Measurements from ENCODE around the gene TBXAS1. TPM values are rescaled to one million over a fixed set of nuclear protein-coding genes. Genes with fewer than 3 reads are reported as not detected.
"Not testable (repeated sequence)": the region's sequence is repeated elsewhere in the genome, so short reads cannot be mapped to it uniquely, and the experiment has no call there.

TBXAS1 gene
- polyA plus RNA-seq, 12 donors: 2.5 to 5.8 (median 3.9) TPM; not detected in 2

- no peak for DNase-seq
These were observed 3.3 kb upstream of the TBXAS1 start for GRCh38 chr7:139825666-139826290.

GRCh38 chr7:139827042-139827441 is 2.0 kb upstream of the TBXAS1 start:
- DNase-seq: no peak

GRCh38 chr7:139828446-139828845 is 618 bp upstream of the TBXAS1 start:
- no peak for DNase-seq

GRCh38 chr7:139829775-139830117 is 682 bp downstream of the TBXAS1 start:
- no peak for DNase-seq

GRCh38 chr7:139830292-139830691 is 1.2 kb downstream of the TBXAS1 start:
- DNase-seq: no peak

GRCh38 chr7:139830782-139831501 is 1.9 kb downstream of the TBXAS1 start:
- DNase-seq: no peak

GRCh38 chr7:139835848-139836247 is 6.8 kb downstream of the TBXAS1 start:
- not testable (repeated sequence) for DNase-seq

GRCh38 chr7:139837291-139837690 is 8.2 kb downstream of the TBXAS1 start:
- not testable (repeated sequence) for DNase-seq

- DNase-seq: no peak
These were observed 9.2 kb downstream of the TBXAS1 start for GRCh38 chr7:139838276-139838675.

- no peak for DNase-seq
These were observed 9.8 kb downstream of the TBXAS1 start for GRCh38 chr7:139838876-139839275.

GRCh38 chr7:139840776-139841175 is 11.7 kb downstream of the TBXAS1 start:
- no peak for DNase-seq

- DNase-seq: no peak
These were observed 13.5 kb downstream of the TBXAS1 start for GRCh38 chr7:139842401-139843210.

- DNase-seq: not testable (repeated sequence)
These were observed 14.1 kb downstream of the TBXAS1 start for GRCh38 chr7:139843211-139843537.

GRCh38 chr7:139844779-139845442 is 15.8 kb downstream of the TBXAS1 start:
- DNase-seq: no peak

- no peak for DNase-seq
These were observed 16.4 kb downstream of the TBXAS1 start for GRCh38 chr7:139845443-139845805.

GRCh38 chr7:139846297-139846696 is 17.2 kb downstream of the TBXAS1 start:
- DNase-seq: no peak

- no peak for DNase-seq
These were observed 19.2 kb downstream of the TBXAS1 start for GRCh38 chr7:139848274-139848673.

GRCh38 chr7:139850906-139851305 is 21.8 kb downstream of the TBXAS1 start:
- DNase-seq: no peak

GRCh38 chr7:139851770-139852481 is 22.9 kb downstream of the TBXAS1 start:
- DNase-seq: no peak

GRCh38 chr7:139852482-139852845 is 23.4 kb downstream of the TBXAS1 start:
- DNase-seq: no peak

- DNase-seq: no peak
These were observed 24.6 kb downstream of the TBXAS1 start for GRCh38 chr7:139853506-139854123.
